Mononuclear cell (primary cell): ENCODE results near the gene CDK3. TPM values are rescaled to one million over a fixed set of nuclear protein-coding genes. Genes with fewer than 3 reads are reported as not detected.

Experiments
- H3K27me3 ChIP-seq: 2 replicates; pipeline ENCODE4 v1.6.0; 2011; ENCODE audit warnings: low read length, control low read depth; ENCODE audit not compliant: insufficient read depth
- H3K4me1 ChIP-seq: 2 replicates; pipeline ENCODE4 v1.5.1; 2011; ENCODE audit warnings: mild to moderate bottlenecking, low read length, control low read depth; ENCODE audit not compliant: insufficient read depth
- H3K4me3 ChIP-seq: 2 replicates; pipeline ENCODE4 v1.5.1; 2011; ENCODE audit warnings: mild to moderate bottlenecking, low read length, moderate library complexity
- H3K9me3 ChIP-seq: 2 replicates; pipeline ENCODE4 v1.5.1; 2011; ENCODE audit warnings: low read depth, mild to moderate bottlenecking, control low read depth, low read length
- total RNA-seq: library from RNA; depleted of rRNA; stranded (reverse); fragments of >200 nt; gene quantifications from one replicate; pipeline ENCODE4 v1.2.3, GENCODE V29; 2012

CDK3 gene
- total RNA-seq, 1 donor, result 1.8 TPM

DNA sequence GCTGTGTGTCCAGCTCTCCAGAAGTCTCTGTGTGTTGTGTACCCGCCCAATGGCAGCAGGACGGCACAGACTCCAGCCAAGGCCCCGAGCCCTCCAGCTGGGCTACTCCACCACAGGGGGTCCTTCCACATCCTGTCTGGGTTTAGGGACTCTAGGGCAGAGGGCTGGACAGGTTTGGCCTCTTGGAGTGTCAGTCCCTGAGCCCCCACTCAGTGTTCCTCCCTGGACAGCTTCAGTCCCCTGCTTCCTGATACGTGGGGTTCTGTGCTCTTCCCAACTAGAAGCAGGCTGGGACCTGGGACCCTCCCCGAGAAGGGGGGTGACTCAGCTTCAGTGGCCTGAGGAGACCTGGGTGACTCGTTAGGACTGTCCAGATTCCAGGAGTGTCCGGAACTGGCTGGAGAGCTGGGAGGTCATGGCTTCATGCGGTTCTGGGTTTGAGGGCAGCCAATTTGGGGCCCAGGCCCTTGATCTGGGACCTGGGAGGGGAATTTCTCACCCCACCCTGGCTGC lies 4.2 kb downstream of the CDK3 start:
- no peaks in the 10 kb centered on the region for H3K4me1 ChIP-seq
- H3K4me3 ChIP-seq, result no peak overlapping the region
- no peaks in the 10 kb centered on the region for H3K9me3 ChIP-seq
- H3K27me3 ChIP-seq, result no peaks in the 10 kb centered on the region

DNA sequence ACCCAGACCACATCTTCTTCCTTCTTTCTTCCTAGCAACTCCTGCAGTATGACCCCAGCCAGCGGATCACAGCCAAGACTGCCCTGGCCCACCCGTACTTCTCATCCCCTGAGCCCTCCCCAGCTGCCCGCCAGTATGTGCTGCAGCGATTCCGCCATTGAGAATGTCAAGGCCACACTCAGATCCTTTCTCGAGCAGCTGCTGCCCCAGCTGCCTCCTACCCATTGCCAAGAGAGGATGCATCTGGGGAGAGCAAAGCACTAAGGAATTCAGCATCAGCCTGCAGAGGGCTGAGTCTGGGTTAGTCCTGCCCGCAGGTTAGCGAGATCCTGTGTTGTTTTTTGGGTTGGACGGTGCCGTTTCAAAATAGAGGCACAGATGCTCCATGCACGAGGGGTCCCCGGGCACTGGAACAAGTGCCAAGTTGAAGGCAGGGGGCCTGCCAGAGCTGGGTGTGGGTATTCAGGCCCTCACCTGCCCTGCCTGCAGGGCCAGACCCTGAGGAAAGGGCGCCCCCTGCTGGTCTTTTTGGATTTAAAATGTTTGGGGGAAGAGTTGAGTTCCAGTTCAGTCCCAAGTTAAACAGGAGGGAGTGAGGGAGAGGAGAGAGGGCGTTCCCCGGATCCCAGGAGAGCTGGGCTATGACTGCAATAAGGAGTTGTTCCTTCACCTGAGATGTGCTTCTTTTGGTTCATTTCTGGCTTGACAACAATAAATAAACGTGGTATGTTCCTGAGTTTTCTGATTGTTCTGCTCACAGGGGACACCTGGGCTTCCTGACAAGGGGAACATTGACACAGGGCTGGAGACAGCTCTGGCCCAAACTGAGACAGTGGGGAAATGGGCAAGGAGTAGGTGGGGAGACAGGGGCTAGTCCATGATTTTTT lies 4.9 kb downstream of the CDK3 start:
- Histone ChIP-seq H3K4me1 (no peaks in the 10 kb centered on the region), H3K9me3 (no peaks in the 10 kb centered on the region), H3K4me3 (no peak overlapping the region), H3K27me3 (no peaks in the 10 kb centered on the region)

DNA sequence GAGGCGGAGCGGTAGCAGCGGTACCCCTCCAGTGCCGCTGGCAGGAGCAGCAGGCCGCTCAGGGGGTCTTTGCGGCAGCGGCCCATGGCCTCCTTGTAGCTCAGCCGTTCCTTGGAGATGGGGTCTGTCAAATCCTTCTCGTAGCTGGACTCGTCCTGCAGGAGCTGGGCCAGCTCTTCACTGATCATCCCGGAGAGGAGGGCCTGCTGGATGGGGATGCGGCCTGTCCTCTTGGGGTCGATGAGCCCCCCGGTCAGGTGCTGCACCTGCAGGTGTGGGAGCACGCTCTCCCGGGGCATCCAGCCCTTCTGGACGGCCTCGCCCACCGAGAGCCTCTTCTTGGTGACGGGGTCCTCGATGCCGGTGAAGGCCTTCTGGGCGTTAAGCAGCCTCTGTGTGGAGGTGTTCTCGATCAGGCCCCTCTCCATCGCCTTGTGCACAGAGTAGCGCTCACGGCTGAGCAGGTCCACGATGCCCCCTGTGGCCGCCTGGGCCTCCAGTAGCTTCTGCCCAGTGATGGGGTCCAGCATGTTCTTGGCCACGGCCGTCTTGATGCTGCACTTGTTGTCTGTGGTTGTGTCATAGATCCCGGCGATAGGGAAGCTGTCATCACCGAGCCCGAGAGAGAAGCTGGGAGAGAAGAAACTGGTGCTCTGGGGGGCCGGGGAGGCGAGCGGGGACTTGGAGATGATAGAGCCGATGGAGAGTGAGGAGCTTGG lies 6.6 kb downstream of the CDK3 start:
- Histone ChIP-seq H3K4me3 (no peak overlapping the region), H3K4me1 (no peaks in the 10 kb centered on the region), H3K27me3 (no peaks in the 10 kb centered on the region), H3K9me3 (no peaks in the 10 kb centered on the region)

DNA sequence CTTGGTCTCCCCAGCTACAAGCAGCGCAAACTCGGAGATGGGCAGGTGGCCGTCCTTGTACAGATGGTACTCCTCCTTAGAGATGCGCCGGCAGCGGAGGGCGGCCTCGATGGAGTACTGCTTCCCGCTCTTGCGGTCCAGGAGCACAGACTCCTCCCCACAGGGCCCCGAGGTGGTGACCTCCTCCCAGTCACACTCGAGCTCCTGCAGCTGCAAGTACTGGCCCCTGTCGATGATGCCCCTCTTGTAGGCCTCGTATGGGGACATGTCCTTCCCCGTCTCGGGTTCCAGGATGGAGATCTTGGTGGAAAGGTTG lies 7.2 kb downstream of the CDK3 start:
- H3K4me3 ChIP-seq, result no peak overlapping the region
- no peaks in the 10 kb centered on the region for H3K4me1 ChIP-seq
- no peaks in the 10 kb centered on the region for H3K9me3 ChIP-seq
- H3K27me3 ChIP-seq, result no peaks in the 10 kb centered on the region

DNA sequence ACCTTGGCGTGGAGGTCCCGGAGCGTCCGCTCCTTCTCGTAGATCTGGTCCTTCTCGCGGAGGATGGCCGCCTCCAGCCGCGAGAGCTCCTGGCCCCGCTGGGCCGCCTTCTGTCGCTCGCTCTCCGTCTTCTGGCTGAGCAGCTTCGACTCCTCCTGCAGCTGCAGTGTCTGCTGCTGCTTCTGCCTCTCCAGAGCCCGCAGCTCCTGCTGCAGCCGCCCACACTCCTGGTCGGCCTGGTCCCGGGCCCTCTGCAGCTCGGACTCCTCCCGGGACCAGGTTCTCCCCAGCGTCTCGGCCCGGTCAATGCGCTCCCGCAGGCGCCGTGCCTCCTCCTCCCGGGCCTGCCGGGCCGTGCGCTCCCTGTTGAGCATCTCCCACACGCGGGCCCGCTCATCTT lies 7.6 kb downstream of the CDK3 start:
- Histone ChIP-seq H3K9me3 (no peaks in the 10 kb centered on the region), H3K4me3 (no peak overlapping the region), H3K4me1 (no peaks in the 10 kb centered on the region), H3K27me3 (no peaks in the 10 kb centered on the region)

DNA sequence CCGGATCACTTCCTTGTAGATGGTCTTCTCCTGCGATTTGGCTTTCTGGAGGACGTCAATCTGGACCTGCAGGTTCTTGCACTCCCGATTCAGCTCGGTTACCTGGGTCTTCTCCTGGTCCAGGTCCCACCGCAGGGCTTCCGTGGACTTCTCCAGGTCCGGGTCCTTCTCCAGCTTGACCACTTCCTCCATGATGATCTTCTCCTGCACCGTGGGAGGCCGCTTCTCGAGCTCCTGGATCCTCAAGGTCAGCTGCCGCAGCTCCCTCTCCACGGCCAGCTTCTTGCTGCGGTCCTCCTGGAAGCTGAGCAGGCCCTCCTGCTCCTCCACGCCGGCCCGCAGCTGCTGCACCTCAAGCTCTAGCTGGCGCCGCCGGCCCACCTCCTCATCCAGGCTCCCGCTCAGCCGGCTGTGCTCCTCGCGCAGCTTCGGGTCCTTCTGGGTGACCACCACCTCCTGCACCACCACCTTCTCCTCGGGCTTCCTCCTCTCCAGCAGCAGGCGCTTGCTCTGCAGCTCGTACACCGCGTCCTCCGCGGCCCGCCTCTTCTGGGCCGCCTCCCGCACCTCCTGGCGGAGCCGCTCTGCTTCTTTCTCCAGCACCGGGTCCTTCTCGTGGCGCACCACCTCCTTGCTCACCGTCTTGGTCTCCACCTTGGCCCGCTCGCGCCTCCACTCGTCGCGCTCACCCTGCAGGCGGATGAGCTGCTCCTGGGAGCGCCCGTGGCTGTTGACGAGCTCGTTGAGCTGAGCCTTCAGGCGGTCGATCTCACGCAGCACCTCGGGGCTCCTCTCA lies 8.2 kb downstream of the CDK3 start:
- no peaks in the 10 kb centered on the region for H3K9me3 ChIP-seq
- no peaks in the 10 kb centered on the region for H3K27me3 ChIP-seq
- H3K4me1 ChIP-seq, result no peaks in the 10 kb centered on the region
- no peak overlapping the region for H3K4me3 ChIP-seq

DNA sequence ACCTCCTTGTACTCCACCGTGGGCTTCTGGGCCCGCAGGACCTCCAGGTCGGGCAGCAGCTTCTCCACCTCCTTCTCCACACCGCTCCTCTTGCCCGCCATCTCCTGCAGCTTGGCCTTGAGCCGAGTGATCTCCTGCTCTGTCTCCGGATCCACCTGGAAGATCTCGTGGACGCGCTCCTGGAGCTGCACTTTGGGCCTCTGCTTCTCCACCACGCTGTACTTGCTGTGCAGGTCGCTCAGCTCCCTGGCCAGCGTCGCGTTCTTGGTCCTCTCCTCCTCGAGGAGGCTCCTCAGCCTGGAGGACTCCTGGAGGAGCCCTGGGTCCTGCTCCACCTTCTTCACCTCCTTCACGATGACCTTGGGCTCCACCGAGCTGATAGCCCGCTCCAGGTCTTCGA lies 8.8 kb downstream of the CDK3 start:
- peaks cover 3% of the 10 kb centered on the region for H3K4me1 ChIP-seq
- H3K4me3 ChIP-seq, result no peak overlapping the region
- no peaks in the 10 kb centered on the region for H3K27me3 ChIP-seq
- H3K9me3 ChIP-seq, result no peaks in the 10 kb centered on the region

DNA sequence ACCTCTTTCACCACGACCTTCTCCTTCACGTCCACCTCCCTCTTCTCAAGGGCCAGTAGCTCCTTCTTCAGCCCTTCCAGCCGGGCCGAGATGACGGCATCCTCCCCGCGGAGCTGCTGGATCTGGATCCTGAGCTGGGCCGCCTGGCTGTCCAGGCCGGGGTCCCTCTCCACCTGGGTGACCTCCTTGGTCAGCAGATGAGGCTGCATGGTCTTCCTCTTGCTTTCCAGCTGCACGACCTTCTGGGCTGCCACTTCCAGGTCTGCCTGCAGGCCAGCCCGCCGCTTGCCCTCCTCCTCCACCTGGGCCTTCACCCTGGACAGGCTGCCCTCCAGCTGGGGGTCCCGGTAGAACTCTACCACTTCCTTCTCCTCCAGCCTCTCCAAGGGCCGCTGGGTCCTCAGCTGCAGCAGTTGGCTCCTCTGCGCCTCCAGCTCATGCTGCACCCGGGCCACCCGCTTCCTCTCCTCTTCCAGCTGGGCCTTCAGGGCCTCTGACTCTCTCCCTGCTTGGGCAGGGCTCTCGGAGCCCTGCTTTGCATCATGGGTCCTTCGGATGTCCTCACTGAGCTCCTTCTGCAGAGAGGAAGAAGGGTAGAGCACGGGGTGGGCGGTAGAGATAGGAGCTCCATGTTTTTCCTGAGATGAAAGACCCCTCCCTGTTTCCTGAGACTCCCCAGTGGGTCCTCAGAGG lies 9.5 kb downstream of the CDK3 start:
- no peaks in the 10 kb centered on the region for H3K27me3 ChIP-seq
- H3K4me1 ChIP-seq, result peaks cover 3% of the 10 kb centered on the region
- H3K4me3 ChIP-seq, result no peak overlapping the region
- H3K9me3 ChIP-seq, result no peaks in the 10 kb centered on the region

DNA sequence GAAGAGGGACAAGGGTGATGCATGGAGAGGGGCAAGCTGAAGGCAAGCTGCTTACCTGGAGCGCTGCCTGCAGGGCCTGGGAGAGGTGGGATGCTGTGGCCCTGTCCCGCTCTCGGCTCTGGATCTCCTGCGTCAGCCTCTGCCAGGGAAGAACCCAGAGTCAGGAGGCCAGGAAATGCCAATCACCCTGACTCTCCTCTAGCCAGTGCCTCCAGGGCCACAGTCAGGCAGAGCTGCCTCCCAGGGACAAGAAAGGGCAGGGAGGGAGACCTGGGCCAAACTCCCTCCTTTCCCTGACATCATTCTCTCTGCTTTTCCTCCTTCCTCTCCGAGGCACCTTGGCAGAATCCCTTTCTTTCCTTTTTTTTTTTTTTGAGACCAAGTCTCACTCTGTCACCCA lies 11.3 kb downstream of the CDK3 start:
- H3K4me1 ChIP-seq, result peaks cover 3% of the 10 kb centered on the region
- no peaks in the 10 kb centered on the region for H3K27me3 ChIP-seq
- no peak overlapping the region for H3K4me3 ChIP-seq
- H3K9me3 ChIP-seq, result no peaks in the 10 kb centered on the region

DNA sequence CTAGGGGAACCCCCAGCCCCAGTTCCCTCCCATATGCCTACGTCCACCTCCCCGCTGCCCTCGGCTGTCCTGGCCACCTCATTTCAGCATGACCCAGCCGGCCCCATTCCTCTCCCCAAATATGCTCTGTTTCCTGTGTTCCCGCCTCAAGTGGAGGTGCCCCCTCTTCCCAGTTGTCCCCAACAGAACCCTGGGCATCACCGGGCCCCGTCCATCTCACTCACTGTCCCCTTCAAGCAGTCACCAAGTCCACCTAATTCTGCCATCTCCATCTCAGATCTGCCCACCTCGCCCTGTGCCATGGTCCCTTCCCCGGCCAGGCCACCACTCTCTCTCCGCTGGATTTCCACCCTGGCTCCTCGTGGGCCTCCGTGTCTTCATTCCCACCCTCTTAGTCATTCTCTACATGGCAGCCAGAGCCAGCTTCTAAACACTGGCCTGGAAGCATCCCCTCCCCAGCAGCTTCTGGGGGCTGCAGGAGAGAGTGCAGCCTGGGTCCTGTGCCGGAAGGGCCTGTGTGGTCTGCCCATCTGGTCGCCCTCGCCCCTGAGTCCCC lies 12.8 kb downstream of the CDK3 start:
- peaks cover 3% of the 10 kb centered on the region for H3K4me1 ChIP-seq
- no peak overlapping the region for H3K4me3 ChIP-seq
- H3K27me3 ChIP-seq, result no peaks in the 10 kb centered on the region
- H3K9me3 ChIP-seq, result no peaks in the 10 kb centered on the region

DNA sequence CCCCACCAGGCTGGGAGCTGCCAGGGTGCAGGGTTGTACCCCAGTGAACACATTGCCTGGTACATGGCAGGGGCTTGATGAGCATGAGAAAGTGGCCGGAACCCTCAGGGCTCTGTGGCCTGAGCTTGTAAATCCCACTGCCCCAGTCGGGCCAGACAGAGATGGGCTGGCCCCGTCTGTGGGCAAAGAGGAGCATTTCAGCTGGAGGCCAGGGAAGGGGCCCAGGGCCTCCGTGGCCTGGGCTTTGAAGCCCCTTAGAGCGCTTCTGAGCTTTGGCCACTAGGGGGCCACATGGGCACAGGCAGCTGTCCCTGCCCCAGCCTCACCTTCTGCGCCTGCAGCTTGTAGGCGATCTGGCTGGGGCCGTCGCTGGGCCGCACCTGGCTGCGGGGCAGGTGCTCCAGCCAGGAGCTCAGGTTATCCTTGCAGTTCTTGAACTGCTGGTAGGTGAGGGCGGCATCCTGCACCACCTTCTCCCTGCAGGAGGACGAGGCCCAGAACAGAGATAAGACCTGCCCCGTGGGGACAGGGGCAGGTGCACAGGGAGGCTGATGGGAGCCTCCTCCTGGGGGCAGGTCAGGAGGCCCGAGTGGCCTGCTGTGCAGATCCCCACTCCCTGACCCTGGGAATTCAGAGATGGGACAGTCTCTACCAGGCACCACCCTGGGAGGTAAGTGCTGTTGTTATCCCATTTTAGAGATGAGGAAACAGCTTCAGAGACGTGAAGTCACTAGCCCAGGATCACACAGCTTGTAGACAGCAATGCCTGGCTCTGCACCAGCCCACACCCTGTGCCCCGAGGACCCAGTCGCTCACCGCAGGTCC lies 13.7 kb downstream of the CDK3 start:
- Histone ChIP-seq H3K4me3 (no peak overlapping the region), H3K9me3 (no peaks in the 10 kb centered on the region), H3K27me3 (no peaks in the 10 kb centered on the region), H3K4me1 (peaks cover 3% of the 10 kb centered on the region)

DNA sequence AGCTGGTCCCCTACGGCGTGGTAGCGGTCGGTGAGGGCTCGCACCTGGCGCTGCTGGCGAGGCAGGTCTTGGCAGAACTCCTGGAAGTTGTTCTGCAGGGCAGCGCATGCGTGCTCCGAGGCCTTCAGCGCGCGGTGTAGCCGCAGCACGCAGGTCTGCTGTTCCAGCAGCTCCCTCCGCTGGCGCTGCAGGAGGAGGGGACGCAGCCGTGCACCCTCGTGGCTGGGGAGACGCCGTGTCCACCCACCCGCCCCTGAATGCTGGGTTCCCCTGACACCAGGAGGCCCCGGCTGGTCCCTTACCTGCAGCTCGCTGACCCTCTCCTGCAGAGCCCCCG lies 14.2 kb downstream of the CDK3 start:
- Histone ChIP-seq H3K27me3 (no peaks in the 10 kb centered on the region), H3K4me3 (no peak overlapping the region), H3K9me3 (no peaks in the 10 kb centered on the region), H3K4me1 (peaks cover 3% of the 10 kb centered on the region)

DNA sequence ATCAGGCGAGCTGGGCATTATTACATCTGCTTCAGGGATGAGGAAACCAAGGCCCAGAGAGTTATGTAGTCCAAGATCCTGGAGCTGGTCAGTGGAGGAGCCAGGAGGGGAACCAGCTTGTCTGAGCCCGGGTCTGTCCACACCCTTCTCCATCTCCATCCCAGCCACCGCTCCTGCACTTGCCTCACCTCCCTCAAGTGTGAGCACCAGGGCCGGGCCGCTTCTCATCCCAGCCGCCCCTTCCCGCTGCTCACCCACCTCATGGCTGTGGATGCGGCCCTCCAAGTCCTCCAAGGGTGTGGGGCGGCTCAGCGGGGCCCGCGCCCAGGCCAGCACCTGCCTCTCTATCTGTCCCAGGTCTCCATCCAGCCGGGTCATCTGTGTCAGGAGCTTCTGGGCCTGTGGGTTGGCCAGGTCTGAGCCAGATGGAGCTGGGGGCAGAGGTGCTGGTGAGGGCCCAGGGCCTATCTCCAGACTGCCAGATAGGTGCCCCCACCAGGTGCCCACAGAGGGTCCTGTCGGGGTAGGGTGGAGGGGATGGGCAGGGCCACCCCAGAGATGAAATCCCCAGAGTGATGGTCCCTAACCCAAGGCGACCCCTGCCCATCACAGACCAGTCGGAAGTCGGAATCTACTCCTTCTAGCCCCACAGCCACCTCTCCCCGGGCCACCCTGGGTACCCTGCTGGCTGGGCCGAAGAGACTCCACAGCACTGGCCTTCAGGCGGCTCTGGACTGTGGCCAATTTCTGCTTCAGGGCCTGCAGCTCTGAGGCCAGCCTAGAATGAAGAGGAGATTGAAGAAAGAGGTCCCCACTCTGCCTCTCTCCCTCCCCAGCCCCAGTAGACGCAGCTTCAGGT lies 17.1 kb downstream of the CDK3 start:
- Histone ChIP-seq H3K4me3 (no peak overlapping the region), H3K9me3 (no peaks in the 10 kb centered on the region), H3K27me3 (no peaks in the 10 kb centered on the region), H3K4me1 (peaks cover 3% of the 10 kb centered on the region)
